ENCODE results near the gene PRSS27.

DNA sequence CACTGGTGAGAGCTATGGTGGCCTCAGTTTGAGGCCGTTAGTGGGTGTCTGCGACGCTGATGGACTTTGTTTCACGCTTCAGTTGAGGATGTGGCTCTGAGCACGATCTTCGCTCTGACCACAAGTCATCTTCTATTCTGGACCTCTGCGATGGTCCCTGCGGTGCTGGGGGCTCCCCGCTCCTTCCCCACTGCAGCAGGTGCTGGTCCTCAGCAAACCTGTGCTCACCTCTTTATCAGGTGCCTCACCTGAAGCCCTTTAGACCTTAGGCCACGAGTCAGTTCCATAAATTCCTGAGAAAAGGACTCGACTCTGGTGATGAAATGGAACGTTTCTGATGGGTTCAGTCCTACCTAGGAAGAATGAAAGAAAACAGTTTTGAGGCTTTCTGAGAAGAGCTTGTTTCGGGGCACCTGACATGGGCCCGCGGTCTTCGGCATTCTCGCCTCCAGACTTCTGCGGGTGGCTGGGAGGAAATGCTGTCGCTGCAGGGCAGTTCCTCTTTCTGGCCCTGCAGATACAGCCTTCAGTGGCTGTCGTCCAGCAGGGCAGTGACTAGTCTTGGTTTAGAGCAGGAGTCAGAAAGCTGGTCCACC lies 33.0 kb downstream of the PRSS27 start:
- TF ChIP-seq, protein P1, sequence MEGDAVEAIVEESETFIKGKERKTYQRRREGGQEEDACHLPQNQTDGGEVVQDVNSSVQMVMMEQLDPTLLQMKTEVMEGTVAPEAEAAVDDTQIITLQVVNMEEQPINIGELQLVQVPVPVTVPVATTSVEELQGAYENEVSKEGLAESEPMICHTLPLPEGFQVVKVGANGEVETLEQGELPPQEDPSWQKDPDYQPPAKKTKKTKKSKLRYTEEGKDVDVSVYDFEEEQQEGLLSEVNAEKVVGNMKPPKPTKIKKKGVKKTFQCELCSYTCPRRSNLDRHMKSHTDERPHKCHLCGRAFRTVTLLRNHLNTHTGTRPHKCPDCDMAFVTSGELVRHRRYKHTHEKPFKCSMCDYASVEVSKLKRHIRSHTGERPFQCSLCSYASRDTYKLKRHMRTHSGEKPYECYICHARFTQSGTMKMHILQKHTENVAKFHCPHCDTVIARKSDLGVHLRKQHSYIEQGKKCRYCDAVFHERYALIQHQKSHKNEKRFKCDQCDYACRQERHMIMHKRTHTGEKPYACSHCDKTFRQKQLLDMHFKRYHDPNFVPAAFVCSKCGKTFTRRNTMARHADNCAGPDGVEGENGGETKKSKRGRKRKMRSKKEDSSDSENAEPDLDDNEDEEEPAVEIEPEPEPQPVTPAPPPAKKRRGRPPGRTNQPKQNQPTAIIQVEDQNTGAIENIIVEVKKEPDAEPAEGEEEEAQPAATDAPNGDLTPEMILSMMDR (optimal IDR thresholded peaks at IDR 0.05 in 1 of 3, IDR thresholded peaks at IDR 0.05 in 1 of 3, conservative IDR thresholded peaks at IDR 0.05 in 1 of 3; ENCODE audit: extremely low read depth in 1 of 3, insufficient read depth in 2 of 3, low read length in 3 of 3): no peak
- TF ChIP-seq EZH2 (IDR thresholded peaks at IDR 0.05; ENCODE audit: low read length): no peak
